ENCODE data around the gene NDP. TPM values are rescaled to one million over a fixed set of nuclear protein-coding genes. Genes with fewer than 3 reads are reported as not detected.

The NDP gene
- total and polyA plus RNA-seq, 10 of the 15 experiments (the other 5 are each of a cell fraction or from before 2014, with no cell fraction given): 0.04 TPM; not detected in 9

GRCh38 chrX:43998374-43998773 is 25.2 kb upstream of the NDP start:
- Histone ChIP-seq H3K9me3 (replicated peaks; ENCODE audit: control insufficient read depth, insufficient read depth, low read length) (no peaks in the 10 kb centered on the region; the same call in 2 of the 3 replicates), H3K4me1 (ENCODE audit: control insufficient read depth, insufficient read depth, low read length) (no peaks in the 10 kb centered on the region), H2AFZ (ENCODE audit: control insufficient read depth, low read depth, low read length) (no peak overlapping the region), H3K9ac (ENCODE audit: control insufficient read depth, insufficient read depth, low read length) (no peak overlapping the region), H3K27ac (ENCODE audit: control insufficient read depth, insufficient read depth) (no peak overlapping the region), H3K4me2 (ENCODE audit: control insufficient read depth, insufficient read depth) (no peak overlapping the region), H3K36me3 (ENCODE audit: control insufficient read depth in 2 of 2, insufficient read depth in 2 of 2, low read length in 1 of 2) (no peaks in the 10 kb centered on the region), H3K27me3 (replicated peaks in 1 of 2; ENCODE audit: control insufficient read depth in 2 of 2, insufficient read depth in 2 of 2, low read length in 1 of 2) (no peaks in the 10 kb centered on the region), H3K4me3 (no peak overlapping the region), H4K20me1 (ENCODE audit: control insufficient read depth, insufficient read depth) (no peaks in the 10 kb centered on the region), H3K79me2 (ENCODE audit: control insufficient read depth, insufficient read depth, low read length) (no peaks in the 10 kb centered on the region)
- no peak for TF ChIP-seq CHD2 (IDR thresholded peaks at IDR 0.05; ENCODE audit: borderline replicate concordance, low read depth, low read length)
- TF ChIP-seq ZNF274 (IDR thresholded peaks at IDR 0.05; ENCODE audit: insufficient read depth, insufficient read length): no peak
- no peak for TF ChIP-seq RB1 (IDR thresholded peaks at IDR 0.05; ENCODE audit: borderline replicate concordance)
- TF ChIP-seq PBX3 (IDR thresholded peaks at IDR 0.05; ENCODE audit: insufficient replicate concordance, low read depth, low read length): no peak
- TF ChIP-seq HDAC2 (IDR thresholded peaks at IDR 0.05): no peak
- TF ChIP-seq CHD1 (IDR thresholded peaks at IDR 0.05; ENCODE audit: low read depth, low read length): no peak
- TF ChIP-seq KAT2A (conservative IDR thresholded peaks at IDR 0.05; ENCODE audit: control insufficient read depth, low read depth, low read length): no peak
- no peak for TF ChIP-seq MAX (IDR thresholded peaks at IDR 0.05; ENCODE audit: low read depth, low read length)
- DNase-seq (ENCODE audit: low read depth, low spot score) (no peak), FAIRE-seq (no peak), ATAC-seq (no peak)
- ChIA-PET CTCF (no interaction called here), RAD21 (ENCODE audit: unreplicated experiment) (no interaction called here), POLR2A (no interaction called here), SMC1A (ENCODE audit: uncharacterized antibody, unreplicated experiment) (no interaction called here)
- in situ Hi-C loops (cut with MboI) (no loop called here), intact Hi-C loops (cut with micrococcal nuclease; ENCODE audit: unreplicated experiment) (no loop called here)
- 74% methylated on average over 1 of the region's 1 CpG for WGBS (ENCODE audit: insufficient coverage, insufficient replicate concordance, low lambda C conversion rate, missing lambda C conversion rate)
- no TSS peak for BruUV-seq (replicated peaks)

Data from GM12878 (cell line).